Myocyte (in vitro differentiated cells): ENCODE measurements around the gene UBA1. TPM values are rescaled to one million over a fixed set of nuclear protein-coding genes. Genes with fewer than 3 reads are reported as not detected.
A peak's percentile ranks its signal among the peaks of the same experiment; 100 is the strongest.

Source experiments
- DNase-seq: peaks from one replicate; pipeline ENCODE4 v3.0.0-alpha.2; 2012; ENCODE audit warnings: low read depth
- total RNA-seq: library from RNA; depleted of rRNA; stranded (reverse); fragments of >200 nt; gene quantifications from 2 replicates; pipeline ENCODE4 v1.2.3, GENCODE V29; 2014

Gene UBA1
- total RNA-seq, 1 donor from 2014 or later = 200 TPM

GRCh38 chrX:47228550-47229270, 35.1 kb downstream of the UBA1 start:
- no peak for DNase-seq

GRCh38 chrX:47229427-47229826, 35.8 kb downstream of the UBA1 start:
- no peak for DNase-seq

GRCh38 chrX:47230136-47230868, 36.7 kb downstream of the UBA1 start:
- DNase-seq = no peak

- DNase-seq = no peak
Observed at GRCh38 chrX:47231167-47231566, 37.5 kb downstream of the UBA1 start.

GRCh38 chrX:47232197-47232802, 38.7 kb downstream of the UBA1 start:
- no peak for DNase-seq

GRCh38 chrX:47232803-47233332, 39.2 kb downstream of the UBA1 start, which contains the start of gene USP11:
TSS of gene USP11 (plus strand) at chrX:47233009. CDS start at chrX:47233044, 35 bp downstream.
- DNase-seq = peak; percentile 72

GRCh38 chrX:47233333-47234113, 39.9 kb downstream of the UBA1 start:
- DNase-seq = peak; percentile 94

GRCh38 chrX:47234583-47234982, 41.0 kb downstream of the UBA1 start:
- no peak for DNase-seq

- no peak for DNase-seq
Observed at GRCh38 chrX:47235691-47236103, 42.1 kb downstream of the UBA1 start.

GRCh38 chrX:47239199-47239598, 45.6 kb downstream of the UBA1 start:
- no peak for DNase-seq

- no peak for DNase-seq
Observed at GRCh38 chrX:47239898-47240545, 46.4 kb downstream of the UBA1 start.

GRCh38 chrX:47240619-47241018, 47.0 kb downstream of the UBA1 start:
- no peak for DNase-seq

- no peak for DNase-seq
Observed at GRCh38 chrX:47241201-47242011, 47.8 kb downstream of the UBA1 start.

GRCh38 chrX:47242321-47242720, 48.7 kb downstream of the UBA1 start:
- DNase-seq = no peak

- DNase-seq = no peak
Observed at GRCh38 chrX:47243351-47243750, 49.7 kb downstream of the UBA1 start.

GRCh38 chrX:47244676-47245075, 51.0 kb downstream of the UBA1 start:
- DNase-seq = no peak

- no peak for DNase-seq
Observed at GRCh38 chrX:47245156-47245555, 51.5 kb downstream of the UBA1 start.

- no peak for DNase-seq
Observed at GRCh38 chrX:47247206-47247998, 53.8 kb downstream of the UBA1 start.

GRCh38 chrX:47247999-47248320, 54.3 kb downstream of the UBA1 start:
- no peak for DNase-seq
